Thyroid gland (tissue), 4 donors: Measurements from ENCODE around the gene LIN52.

Source experiments
- POLR2A ChIP-seq, 2 donors: fragments of 450-650 bp; IDR thresholded peaks; one replicate each; pipeline ENCODE4 v1.6.1; 2017; ENCODE audit warnings: antibody characterized with exemption in 2 of 2, mild to moderate bottlenecking in 2 of 2, moderate library complexity in 1 of 2
- TF ChIP-seq, protein P1 (sequence below), 6 experiments: fragments of 200-600 bp in 3 of 6; fragments of 450-650 bp in 3 of 6; sonication (generic) in 3 of 6; IDR thresholded peaks; one replicate each; pipeline ENCODE4 v1.5.1; 2016 to 2019; ENCODE audit warnings: antibody characterized with exemption in 6 of 6, mild to moderate bottlenecking in 2 of 6, inconsistent platforms in 1 of 6, moderate library complexity in 1 of 6

DNA sequence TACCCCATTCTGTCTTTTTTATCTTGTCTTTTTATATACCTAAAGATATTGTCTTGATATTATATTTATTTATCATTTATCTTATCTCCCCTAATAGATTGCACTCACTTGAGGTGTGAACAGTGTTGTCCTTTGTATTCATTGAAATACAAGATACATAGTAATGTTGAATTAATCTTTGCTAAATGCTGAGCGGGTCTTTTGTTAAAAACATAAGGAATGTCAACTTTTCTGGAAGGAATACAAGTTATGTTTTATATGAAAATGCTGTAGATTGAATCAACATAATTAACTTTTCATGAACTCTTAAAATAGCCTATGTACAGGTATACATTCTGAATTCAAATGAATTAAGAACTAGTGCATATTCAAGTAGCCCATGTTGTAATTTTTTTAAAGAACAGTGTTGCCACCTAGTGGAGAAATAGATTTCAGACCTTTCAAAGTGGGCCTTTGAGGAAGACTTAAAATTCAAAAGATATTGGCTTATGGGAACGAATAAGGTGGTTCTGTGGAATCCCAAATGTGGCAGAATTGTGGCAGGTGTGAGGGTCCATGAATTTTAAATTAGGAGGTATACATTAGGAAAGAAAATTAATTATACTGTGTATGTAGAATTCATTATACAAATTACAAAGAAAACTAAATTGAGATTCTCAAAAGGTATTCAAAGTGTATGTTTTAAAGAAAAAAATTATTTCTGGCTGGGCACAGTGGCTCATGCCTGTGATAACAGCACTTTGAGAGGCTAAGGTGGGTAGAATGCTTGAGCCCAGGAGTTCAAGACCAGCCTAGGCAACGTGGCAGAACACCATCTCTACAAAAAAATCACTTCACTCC lies 46.5 kb upstream of the LIN52 start:
- TF ChIP-seq POLR2A (IDR thresholded peaks at IDR 0.05), result no peak
- TF ChIP-seq, protein P1, sequence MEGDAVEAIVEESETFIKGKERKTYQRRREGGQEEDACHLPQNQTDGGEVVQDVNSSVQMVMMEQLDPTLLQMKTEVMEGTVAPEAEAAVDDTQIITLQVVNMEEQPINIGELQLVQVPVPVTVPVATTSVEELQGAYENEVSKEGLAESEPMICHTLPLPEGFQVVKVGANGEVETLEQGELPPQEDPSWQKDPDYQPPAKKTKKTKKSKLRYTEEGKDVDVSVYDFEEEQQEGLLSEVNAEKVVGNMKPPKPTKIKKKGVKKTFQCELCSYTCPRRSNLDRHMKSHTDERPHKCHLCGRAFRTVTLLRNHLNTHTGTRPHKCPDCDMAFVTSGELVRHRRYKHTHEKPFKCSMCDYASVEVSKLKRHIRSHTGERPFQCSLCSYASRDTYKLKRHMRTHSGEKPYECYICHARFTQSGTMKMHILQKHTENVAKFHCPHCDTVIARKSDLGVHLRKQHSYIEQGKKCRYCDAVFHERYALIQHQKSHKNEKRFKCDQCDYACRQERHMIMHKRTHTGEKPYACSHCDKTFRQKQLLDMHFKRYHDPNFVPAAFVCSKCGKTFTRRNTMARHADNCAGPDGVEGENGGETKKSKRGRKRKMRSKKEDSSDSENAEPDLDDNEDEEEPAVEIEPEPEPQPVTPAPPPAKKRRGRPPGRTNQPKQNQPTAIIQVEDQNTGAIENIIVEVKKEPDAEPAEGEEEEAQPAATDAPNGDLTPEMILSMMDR (IDR thresholded peaks at IDR 0.05), result peak; percentile 19 to 65 (median 44)
